HepG2 (cell line): ENCODE measurements around the gene MXRA8. TPM values are rescaled to one million over a fixed set of nuclear protein-coding genes. Genes with fewer than 3 reads are reported as not detected.

Experiments used
- BORCS8-MEF2B ChIP-seq: sonication (generic); formaldehyde crosslinking; IDR thresholded peaks from 2 replicates; pipeline ENCODE4 v1.8.0; 2022; ENCODE audit warnings: mild to moderate bottlenecking, missing genetic modification reagents
- CREB1 ChIP-seq, 2 experiments: fragments of 450-650 bp in 1 of 2; IDR thresholded peaks; 2 replicates each; pipeline ENCODE4 v1.6.1; 2016 to 2017; ENCODE audit warnings: control low read depth in 1 of 2, mild to moderate bottlenecking in 1 of 2, missing compliant biosample characterization in 1 of 2, missing genetic modification characterization in 1 of 2
- DMAP1 ChIP-seq: IDR thresholded peaks from 2 replicates; pipeline ENCODE4 v1.6.1; 2016
- ELF4 ChIP-seq: sonication (generic); formaldehyde crosslinking; IDR thresholded peaks from 2 replicates; pipeline ENCODE4 v1.5.0; 2020; ENCODE audit warnings: missing genetic modification reagents, mild to moderate bottlenecking, moderate library complexity, borderline replicate concordance
- FOXP1 ChIP-seq, 2 experiments: fragments of 450-650 bp in 1 of 2; IDR thresholded peaks; 2 replicates each; pipeline ENCODE4 v1.6.1; 2017 to 2018; ENCODE audit warnings: antibody characterized with exemption in 1 of 2
- KAT2B ChIP-seq: fragments of 150-350 bp; IDR thresholded peaks from 2 replicates; pipeline ENCODE4 v1.6.1; 2014; ENCODE audit warnings: low read depth, low read length, borderline replicate concordance
- KLF6 ChIP-seq: IDR thresholded peaks from 2 replicates; pipeline ENCODE4 v1.8.0; 2016; ENCODE audit warnings: missing biosample characterization, missing genetic modification reagents
- MTF1 ChIP-seq: sonication (generic); formaldehyde crosslinking; IDR thresholded peaks from 2 replicates; pipeline ENCODE4 v1.5.0; 2020; ENCODE audit warnings: missing genetic modification reagents
- ZNF44 ChIP-seq: sonication (generic); formaldehyde crosslinking; IDR thresholded peaks from 2 replicates; pipeline ENCODE4 v1.5.1; 2020; ENCODE audit warnings: mild to moderate bottlenecking, missing genetic modification reagents
- ZNF558 ChIP-seq: sonication (generic); formaldehyde crosslinking; IDR thresholded peaks from 2 replicates; pipeline ENCODE4 v1.9.0; 2022; ENCODE audit warnings: mild to moderate bottlenecking, missing genetic modification reagents, borderline replicate concordance
- ZNF564 ChIP-seq: sonication (generic); formaldehyde crosslinking; IDR thresholded peaks from 2 replicates; pipeline ENCODE4 v1.8.1; 2023; ENCODE audit warnings: mild to moderate bottlenecking, missing genetic modification reagents
- ZNF607 ChIP-seq: sonication (generic); formaldehyde crosslinking; IDR thresholded peaks from 2 replicates; pipeline ENCODE4 v1.5.1; 2020; ENCODE audit warnings: missing genetic modification reagents, mild to moderate bottlenecking, borderline replicate concordance
- ZSCAN20 ChIP-seq: sonication (generic); formaldehyde crosslinking; IDR thresholded peaks from 2 replicates; pipeline ENCODE4 v1.4.0; 2020; ENCODE audit warnings: missing genetic modification reagents, mild to moderate bottlenecking, borderline replicate concordance
- polyA plus RNA-seq, 8 experiments: library from polyadenylated mRNA; depleted of rRNA in 3 of 8; stranded (reverse) in 7 of 8; unstranded in 1 of 8; fragments of >200 nt; fragmentation: Illumina TruSeq in 4 of 8; extraction: Trizol in 4 of 8; gene quantifications; 2 replicates each; pipeline versions ENCODE4 v1.2.1 to v1.2.3, GENCODE V29; 2011 to 2016; ENCODE audit warnings: low read depth in 4 of 8, missing spikeins in 1 of 8, mixed read lengths in 1 of 8; ENCODE audit not compliant: insufficient read depth in 1 of 8
- total RNA-seq, 5 experiments: library from RNA; depleted of rRNA; stranded (reverse); fragments of >200 nt; fragmentation: Illumina TruSeq; extraction: Trizol; gene quantifications; 2 replicates each; pipeline ENCODE4 v1.2.3, GENCODE V29; 2016; ENCODE audit warnings: low read depth in 1 of 5
- TF ChIP-seq, protein P1 (sequence below): sonication (generic); formaldehyde crosslinking; IDR thresholded peaks from 2 replicates; pipeline ENCODE4 v1.5.0; 2020; ENCODE audit warnings: mild to moderate bottlenecking, missing genetic modification reagents
- TF ChIP-seq, protein P2 (sequence below): sonication (generic); formaldehyde crosslinking; IDR thresholded peaks from 2 replicates; pipeline ENCODE4 v1.9.0; 2021; ENCODE audit warnings: mild to moderate bottlenecking, missing genetic modification reagents
- TF ChIP-seq, protein P3 (sequence below): IDR thresholded peaks from 2 replicates; pipeline ENCODE4 v1.6.1; 2018; ENCODE audit warnings: missing genetic modification reagents, mild to moderate bottlenecking, missing compliant biosample characterization
- TF ChIP-seq, protein P4 (sequence below): sonication (generic); formaldehyde crosslinking; conservative IDR thresholded peaks from 2 replicates; pipeline ENCODE4 v1.4.0; 2020; ENCODE audit warnings: missing genetic modification reagents

The MXRA8 gene
- total and polyA plus RNA-seq, 2 of the 13 experiments (the other 11 are each of a cell fraction or from before 2014, with no cell fraction given), result 19.8 to 44.8 TPM

DNA sequence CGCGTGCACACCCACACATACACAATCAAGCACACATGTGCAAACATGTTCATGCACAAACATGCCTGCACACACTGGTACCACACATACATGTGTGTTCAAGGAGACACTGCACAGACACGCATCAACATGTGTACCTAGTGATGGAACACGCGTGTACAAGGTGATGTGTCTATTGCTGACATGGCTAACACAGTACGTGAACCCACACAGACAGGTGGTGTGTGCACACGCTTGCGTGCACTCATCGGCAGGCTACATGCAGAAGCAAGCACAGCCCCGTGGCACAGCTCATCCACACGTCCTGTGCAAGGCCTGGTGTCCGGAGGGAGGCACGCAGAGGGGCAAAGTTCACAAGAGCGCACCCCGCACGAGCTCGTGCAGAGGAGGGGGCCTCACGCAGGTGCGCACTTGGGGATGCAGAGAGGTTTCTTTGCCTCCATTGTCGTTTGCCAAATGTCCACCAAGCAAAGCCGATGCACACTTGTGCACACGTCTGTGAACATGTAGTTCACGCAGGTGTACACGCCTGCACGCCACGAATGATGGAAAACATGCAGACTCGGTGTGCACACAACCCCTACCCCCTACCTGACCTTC is 51.6 kb downstream of the MXRA8 start (continued):
- TF ChIP-seq, protein P1, sequence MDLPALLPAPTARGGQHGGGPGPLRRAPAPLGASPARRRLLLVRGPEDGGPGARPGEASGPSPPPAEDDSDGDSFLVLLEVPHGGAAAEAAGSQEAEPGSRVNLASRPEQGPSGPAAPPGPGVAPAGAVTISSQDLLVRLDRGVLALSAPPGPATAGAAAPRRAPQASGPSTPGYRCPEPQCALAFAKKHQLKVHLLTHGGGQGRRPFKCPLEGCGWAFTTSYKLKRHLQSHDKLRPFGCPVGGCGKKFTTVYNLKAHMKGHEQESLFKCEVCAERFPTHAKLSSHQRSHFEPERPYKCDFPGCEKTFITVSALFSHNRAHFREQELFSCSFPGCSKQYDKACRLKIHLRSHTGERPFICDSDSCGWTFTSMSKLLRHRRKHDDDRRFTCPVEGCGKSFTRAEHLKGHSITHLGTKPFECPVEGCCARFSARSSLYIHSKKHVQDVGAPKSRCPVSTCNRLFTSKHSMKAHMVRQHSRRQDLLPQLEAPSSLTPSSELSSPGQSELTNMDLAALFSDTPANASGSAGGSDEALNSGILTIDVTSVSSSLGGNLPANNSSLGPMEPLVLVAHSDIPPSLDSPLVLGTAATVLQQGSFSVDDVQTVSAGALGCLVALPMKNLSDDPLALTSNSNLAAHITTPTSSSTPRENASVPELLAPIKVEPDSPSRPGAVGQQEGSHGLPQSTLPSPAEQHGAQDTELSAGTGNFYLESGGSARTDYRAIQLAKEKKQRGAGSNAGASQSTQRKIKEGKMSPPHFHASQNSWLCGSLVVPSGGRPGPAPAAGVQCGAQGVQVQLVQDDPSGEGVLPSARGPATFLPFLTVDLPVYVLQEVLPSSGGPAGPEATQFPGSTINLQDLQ (CRISPR knock-in tag), result peak; percentile 80; the same call in 1 of the 2 replicates
- TF ChIP-seq ZNF564 (CRISPR knock-in tag) (no peak), CREB1 (IDR thresholded peaks at IDR 0.05) (no peak), CREB1 (CRISPR knock-in tag; IDR thresholded peaks at IDR 0.05) (peak; percentile 39; the same call in 1 of the 2 replicates), KLF6 (CRISPR knock-in tag) (no peak), DMAP1 (peak; percentile 88), ZNF607 (no peak), BORCS8-MEF2B (peak; percentile 83), FOXP1 (IDR thresholded peaks at IDR 0.05) (no peak), FOXP1 (CRISPR knock-in tag; IDR thresholded peaks at IDR 0.05) (0 out of 2 replicates have a peak, but pooled peaks have one; percentile 10), MTF1 (no peak), ELF4 (no peak), KAT2B (no peak), ZNF558 (CRISPR knock-in tag) (no peak), ZNF44 (CRISPR knock-in tag) (no peak; the same call in 1 of the 2 replicates), ZSCAN20 (CRISPR knock-in tag) (no peak)
- TF ChIP-seq, protein P2, sequence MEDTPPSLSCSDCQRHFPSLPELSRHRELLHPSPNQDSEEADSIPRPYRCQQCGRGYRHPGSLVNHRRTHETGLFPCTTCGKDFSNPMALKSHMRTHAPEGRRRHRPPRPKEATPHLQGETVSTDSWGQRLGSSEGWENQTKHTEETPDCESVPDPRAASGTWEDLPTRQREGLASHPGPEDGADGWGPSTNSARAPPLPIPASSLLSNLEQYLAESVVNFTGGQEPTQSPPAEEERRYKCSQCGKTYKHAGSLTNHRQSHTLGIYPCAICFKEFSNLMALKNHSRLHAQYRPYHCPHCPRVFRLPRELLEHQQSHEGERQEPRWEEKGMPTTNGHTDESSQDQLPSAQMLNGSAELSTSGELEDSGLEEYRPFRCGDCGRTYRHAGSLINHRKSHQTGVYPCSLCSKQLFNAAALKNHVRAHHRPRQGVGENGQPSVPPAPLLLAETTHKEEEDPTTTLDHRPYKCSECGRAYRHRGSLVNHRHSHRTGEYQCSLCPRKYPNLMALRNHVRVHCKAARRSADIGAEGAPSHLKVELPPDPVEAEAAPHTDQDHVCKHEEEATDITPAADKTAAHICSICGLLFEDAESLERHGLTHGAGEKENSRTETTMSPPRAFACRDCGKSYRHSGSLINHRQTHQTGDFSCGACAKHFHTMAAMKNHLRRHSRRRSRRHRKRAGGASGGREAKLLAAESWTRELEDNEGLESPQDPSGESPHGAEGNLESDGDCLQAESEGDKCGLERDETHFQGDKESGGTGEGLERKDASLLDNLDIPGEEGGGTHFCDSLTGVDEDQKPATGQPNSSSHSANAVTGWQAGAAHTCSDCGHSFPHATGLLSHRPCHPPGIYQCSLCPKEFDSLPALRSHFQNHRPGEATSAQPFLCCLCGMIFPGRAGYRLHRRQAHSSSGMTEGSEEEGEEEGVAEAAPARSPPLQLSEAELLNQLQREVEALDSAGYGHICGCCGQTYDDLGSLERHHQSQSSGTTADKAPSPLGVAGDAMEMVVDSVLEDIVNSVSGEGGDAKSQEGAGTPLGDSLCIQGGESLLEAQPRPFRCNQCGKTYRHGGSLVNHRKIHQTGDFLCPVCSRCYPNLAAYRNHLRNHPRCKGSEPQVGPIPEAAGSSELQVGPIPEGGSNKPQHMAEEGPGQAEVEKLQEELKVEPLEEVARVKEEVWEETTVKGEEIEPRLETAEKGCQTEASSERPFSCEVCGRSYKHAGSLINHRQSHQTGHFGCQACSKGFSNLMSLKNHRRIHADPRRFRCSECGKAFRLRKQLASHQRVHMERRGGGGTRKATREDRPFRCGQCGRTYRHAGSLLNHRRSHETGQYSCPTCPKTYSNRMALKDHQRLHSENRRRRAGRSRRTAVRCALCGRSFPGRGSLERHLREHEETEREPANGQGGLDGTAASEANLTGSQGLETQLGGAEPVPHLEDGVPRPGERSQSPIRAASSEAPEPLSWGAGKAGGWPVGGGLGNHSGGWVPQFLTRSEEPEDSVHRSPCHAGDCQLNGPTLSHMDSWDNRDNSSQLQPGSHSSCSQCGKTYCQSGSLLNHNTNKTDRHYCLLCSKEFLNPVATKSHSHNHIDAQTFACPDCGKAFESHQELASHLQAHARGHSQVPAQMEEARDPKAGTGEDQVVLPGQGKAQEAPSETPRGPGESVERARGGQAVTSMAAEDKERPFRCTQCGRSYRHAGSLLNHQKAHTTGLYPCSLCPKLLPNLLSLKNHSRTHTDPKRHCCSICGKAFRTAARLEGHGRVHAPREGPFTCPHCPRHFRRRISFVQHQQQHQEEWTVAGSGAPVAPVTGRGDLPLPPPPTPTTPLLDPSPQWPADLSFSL, result 0 out of 2 replicates have a peak, but pooled peaks have one; percentile 10
- TF ChIP-seq, protein P3, sequence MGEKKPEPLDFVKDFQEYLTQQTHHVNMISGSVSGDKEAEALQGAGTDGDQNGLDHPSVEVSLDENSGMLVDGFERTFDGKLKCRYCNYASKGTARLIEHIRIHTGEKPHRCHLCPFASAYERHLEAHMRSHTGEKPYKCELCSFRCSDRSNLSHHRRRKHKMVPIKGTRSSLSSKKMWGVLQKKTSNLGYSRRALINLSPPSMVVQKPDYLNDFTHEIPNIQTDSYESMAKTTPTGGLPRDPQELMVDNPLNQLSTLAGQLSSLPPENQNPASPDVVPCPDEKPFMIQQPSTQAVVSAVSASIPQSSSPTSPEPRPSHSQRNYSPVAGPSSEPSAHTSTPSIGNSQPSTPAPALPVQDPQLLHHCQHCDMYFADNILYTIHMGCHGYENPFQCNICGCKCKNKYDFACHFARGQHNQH, result no peak; the same call in 1 of the 2 replicates
- TF ChIP-seq, protein P4, sequence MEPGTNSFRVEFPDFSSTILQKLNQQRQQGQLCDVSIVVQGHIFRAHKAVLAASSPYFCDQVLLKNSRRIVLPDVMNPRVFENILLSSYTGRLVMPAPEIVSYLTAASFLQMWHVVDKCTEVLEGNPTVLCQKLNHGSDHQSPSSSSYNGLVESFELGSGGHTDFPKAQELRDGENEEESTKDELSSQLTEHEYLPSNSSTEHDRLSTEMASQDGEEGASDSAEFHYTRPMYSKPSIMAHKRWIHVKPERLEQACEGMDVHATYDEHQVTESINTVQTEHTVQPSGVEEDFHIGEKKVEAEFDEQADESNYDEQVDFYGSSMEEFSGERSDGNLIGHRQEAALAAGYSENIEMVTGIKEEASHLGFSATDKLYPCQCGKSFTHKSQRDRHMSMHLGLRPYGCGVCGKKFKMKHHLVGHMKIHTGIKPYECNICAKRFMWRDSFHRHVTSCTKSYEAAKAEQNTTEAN (CRISPR knock-in tag), result 0 out of 2 replicates have a peak, but pooled peaks have one; percentile 37
